ENCODE measurements around the gene ESRRB. TPM values are rescaled to one million over a fixed set of nuclear protein-coding genes. Genes with fewer than 3 reads are reported as not detected.

ESRRB gene
- total RNA-seq, 1 donor from 2014 or later: 8.7 TPM

GRCh38 chr14:76350671-76351070 lies 25.3 kb upstream of the ESRRB start:
- DNase-seq (ENCODE audit: low spot score): peak; percentile 68
- intact Hi-C loops (cut with DNase I): loop anchor here (2.0 to 5.0 kb wide), 3 partner anchors 40 to 643 kb away; no protein-coding TSS in a partner anchor

- intact Hi-C loops (cut with DNase I): loop anchor here (2.0 to 5.0 kb wide), 3 partner anchors 41 to 645 kb away; no protein-coding TSS in a partner anchor
- no peak for DNase-seq (ENCODE audit: low spot score)
Observed at GRCh38 chr14:76351941-76352340, 24.0 kb upstream of the ESRRB start.

- DNase-seq (ENCODE audit: low spot score): peak; percentile 70
- intact Hi-C loops (cut with DNase I): loop anchor here (5.0 kb wide), 2 partner anchors 300 to 645 kb away; no protein-coding TSS in a partner anchor
Observed at GRCh38 chr14:76352639-76353281, 23.2 kb upstream of the ESRRB start.

- no peak for DNase-seq (ENCODE audit: low spot score)
- intact Hi-C loops (cut with DNase I): loop anchor here (5.0 kb wide), 2 partner anchors 302 to 647 kb away; no protein-coding TSS in a partner anchor
Observed at GRCh38 chr14:76354310-76354709, 21.6 kb upstream of the ESRRB start.

GRCh38 chr14:76355771-76356170 lies 20.2 kb upstream of the ESRRB start:
- intact Hi-C loops (cut with DNase I): no loop called here
- peak; percentile 64 for DNase-seq (ENCODE audit: low spot score)

- intact Hi-C loops (cut with DNase I): no loop called here
- DNase-seq (ENCODE audit: low spot score): no peak
Observed at GRCh38 chr14:76371066-76371465, 4.9 kb upstream of the ESRRB start.

GRCh38 chr14:76373456-76373855 lies 2.5 kb upstream of the ESRRB start:
- intact Hi-C loops (cut with DNase I): no loop called here
- DNase-seq (ENCODE audit: low spot score): no peak

GRCh38 chr14:76375484-76375883 lies 453 bp upstream of the ESRRB start:
- intact Hi-C loops (cut with DNase I): no loop called here
- DNase-seq (ENCODE audit: low spot score): no peak

- intact Hi-C loops (cut with DNase I): no loop called here
- DNase-seq (ENCODE audit: low spot score): no peak
Observed at GRCh38 chr14:76376409-76376877, 506 bp downstream of the ESRRB start.

GRCh38 chr14:76376878-76377734 lies 1.2 kb downstream of the ESRRB start:
- intact Hi-C loops (cut with DNase I): no loop called here

GRCh38 chr14:76377735-76378074 lies 1.8 kb downstream of the ESRRB start:
- intact Hi-C loops (cut with DNase I): no loop called here
- DNase-seq (ENCODE audit: low spot score): no peak

More at GRCh38 chr14:76376878-76377734, 1.2 kb downstream of the ESRRB start:
- DNase-seq (ENCODE audit: low spot score): no peak

- peak; percentile 51 for DNase-seq (ENCODE audit: low spot score)
- intact Hi-C loops (cut with DNase I): no loop called here
Observed at GRCh38 chr14:76380991-76381390, 5.1 kb downstream of the ESRRB start.

- DNase-seq (ENCODE audit: low spot score): peak; percentile 39
- intact Hi-C loops (cut with DNase I): no loop called here
Observed at GRCh38 chr14:76381817-76382494, 6.0 kb downstream of the ESRRB start.

- intact Hi-C loops (cut with DNase I): no loop called here
- DNase-seq (ENCODE audit: low spot score): no peak
Observed at GRCh38 chr14:76382495-76382832, 6.5 kb downstream of the ESRRB start.

- intact Hi-C loops (cut with DNase I): no loop called here
- no peak for DNase-seq (ENCODE audit: low spot score)
Observed at GRCh38 chr14:76385435-76385834, 9.5 kb downstream of the ESRRB start.

- intact Hi-C loops (cut with DNase I): loop anchor here (1.0 kb wide), 1 partner anchor 336 kb away; no protein-coding TSS in a partner anchor
- peak; percentile 79 for DNase-seq (ENCODE audit: low spot score)
Observed at GRCh38 chr14:76386944-76387782, 11.2 kb downstream of the ESRRB start.

GRCh38 chr14:76389841-76390240 lies 13.9 kb downstream of the ESRRB start:
- no peak for DNase-seq (ENCODE audit: low spot score)

GRCh38 chr14:76390621-76391020 lies 14.7 kb downstream of the ESRRB start:
- DNase-seq (ENCODE audit: low spot score): no peak

More at GRCh38 chr14:76389841-76390240, 13.9 kb downstream of the ESRRB start:
- intact Hi-C loops (cut with DNase I): no loop called here

GRCh38 chr14:76391981-76392690 lies 16.2 kb downstream of the ESRRB start:
- intact Hi-C loops (cut with DNase I): no loop called here
- no peak for DNase-seq (ENCODE audit: low spot score)

More at GRCh38 chr14:76390621-76391020, 14.7 kb downstream of the ESRRB start:
- intact Hi-C loops (cut with DNase I): no loop called here

Data from cardiac septum (tissue), 1 donor.